IMR-90 (cell line): ENCODE data around the gene KAT14. TPM values are rescaled to one million over a fixed set of nuclear protein-coding genes. Genes with fewer than 3 reads are reported as not detected.

Experiments
- ATAC-seq: fragments of 200-7000 bp; cut with Tn5 transposase; 2 replicates; pipeline ENCODE4 v1.9.1; 2020; ENCODE audit warnings: low read depth, mild to moderate bottlenecking, moderate library complexity
- BruUV-seq: library from RNA; stranded (reverse); fragments of 400-500 nt; replicated peaks from 2 replicates; lab custom pipeline; 2021; lab: Mats Ljungman, UMichigan
- CTCF ChIA-PET: fragments of 300-600 bp; formaldehyde crosslinking; extraction: SDS; loops from one replicate; lab custom pipeline; 2021; ENCODE audit warnings: antibody characterized with exemption; lab: Yijun Ruan, JAX
- POLR2A ChIA-PET: fragments of 300-600 bp; sonication (Branson Sonifier 250); formaldehyde crosslinking; loops from one replicate; lab custom pipeline; 2022; ENCODE audit warnings: antibody characterized with exemption; ENCODE audit not compliant: unreplicated experiment; lab: Charles Lee
- DNase-seq: peaks from one replicate; pipeline ENCODE4 v3.0.0; 2013
- H2AFZ ChIP-seq: replicated peaks from 2 replicates; pipeline ENCODE3; 2013; ENCODE audit warnings: low read length, mild to moderate bottlenecking; ENCODE audit not compliant: poor library complexity
- H2AK5ac ChIP-seq: 2 replicates; pipeline ENCODE4 v1.6.1; 2013; ENCODE audit warnings: low read depth, low read length, inconsistent platforms
- H2AK9ac ChIP-seq: replicated peaks from 2 replicates; pipeline ENCODE3; 2013; ENCODE audit warnings: mild to moderate bottlenecking, low read depth, low read length, moderate library complexity; ENCODE audit not compliant: poor library complexity
- H2BK120ac ChIP-seq: 2 replicates; pipeline ENCODE4 v1.6.1; 2013; ENCODE audit warnings: low read depth, low read length, inconsistent platforms
- H2BK15ac ChIP-seq: 3 replicates; pipeline ENCODE4 v1.6.1; 2013; ENCODE audit warnings: low read depth, low read length, inconsistent platforms
- H2BK20ac ChIP-seq: 2 replicates; pipeline ENCODE4 v1.6.1; 2013; ENCODE audit warnings: low read depth, mild to moderate bottlenecking, inconsistent platforms, low read length, moderate library complexity
- H2BK5ac ChIP-seq: 2 replicates; pipeline ENCODE4 v1.6.1; 2013; ENCODE audit warnings: mild to moderate bottlenecking, low read depth, low read length, inconsistent platforms; ENCODE audit not compliant: poor library complexity, severe bottlenecking
- H3K14ac ChIP-seq: replicated peaks from 2 replicates; pipeline ENCODE4 v1.6.1; 2013; ENCODE audit warnings: low read depth, low read length, inconsistent platforms
- H3K18ac ChIP-seq: 2 replicates; pipeline ENCODE4 v1.6.1; 2013; ENCODE audit warnings: low read depth, low read length, control low read depth
- H3K23ac ChIP-seq: 2 replicates; pipeline ENCODE4 v1.6.1; 2013; ENCODE audit warnings: low read depth, low read length, inconsistent platforms
- H3K27ac ChIP-seq: 2 replicates; pipeline ENCODE4 v1.5.1; 2013; ENCODE audit warnings: mild to moderate bottlenecking, control low read depth, low read length; ENCODE audit not compliant: insufficient read depth
- H3K27me3 ChIP-seq: 2 replicates; pipeline ENCODE4 v1.6.1; 2013; ENCODE audit warnings: low read length; ENCODE audit not compliant: control insufficient read depth, insufficient read depth
- H3K36me3 ChIP-seq: 2 replicates; pipeline ENCODE4 v1.6.1; 2013; ENCODE audit warnings: low read length, mixed read lengths; ENCODE audit not compliant: control insufficient read depth, insufficient read depth
- H3K4ac ChIP-seq: 2 replicates; pipeline ENCODE4 v1.6.1; 2013; ENCODE audit warnings: low read depth, low read length, inconsistent platforms
- H3K4me1 ChIP-seq: 2 replicates; pipeline ENCODE4 v1.6.1; 2013; ENCODE audit warnings: low read length, mixed read lengths; ENCODE audit not compliant: control insufficient read depth, insufficient read depth
- H3K4me2 ChIP-seq: 2 replicates; pipeline ENCODE4 v1.6.1; 2013; ENCODE audit warnings: low read depth, mild to moderate bottlenecking, control low read depth, low read length, moderate library complexity
- H3K4me3 ChIP-seq: 2 replicates; pipeline ENCODE4 v1.5.1; 2013; ENCODE audit warnings: low read depth, mild to moderate bottlenecking, control low read depth, low read length, moderate library complexity; ENCODE audit not compliant: insufficient read depth
- H3K56ac ChIP-seq: 2 replicates; pipeline ENCODE4 v1.6.1; 2013; ENCODE audit warnings: low read length, inconsistent platforms; ENCODE audit not compliant: insufficient read depth; ENCODE audit errors: extremely low read depth
- H3K79me1 ChIP-seq, 2 experiments: 2 replicates each; pipeline ENCODE4 v1.6.1; 2013; ENCODE audit warnings: low read length in 2 of 2, inconsistent platforms in 1 of 2, low read depth in 1 of 2
- H3K9ac ChIP-seq: 2 replicates; pipeline ENCODE4 v1.6.1; 2013; ENCODE audit warnings: low read depth, low read length, control low read depth
- H3K9me1 ChIP-seq: 2 replicates; pipeline ENCODE4 v1.6.1; 2013; ENCODE audit warnings: low read length, inconsistent platforms; ENCODE audit not compliant: insufficient read depth
- H3K9me3 ChIP-seq: 2 replicates; pipeline ENCODE4 v1.6.1; 2013; ENCODE audit warnings: low read length; ENCODE audit not compliant: control insufficient read depth, insufficient read depth
- H4K20me1 ChIP-seq: 2 replicates; pipeline ENCODE4 v1.6.1; 2013; ENCODE audit warnings: low read length, inconsistent platforms; ENCODE audit not compliant: insufficient read depth
- H4K5ac ChIP-seq: 2 replicates; pipeline ENCODE4 v1.6.1; 2013; ENCODE audit warnings: mild to moderate bottlenecking, low read depth, low read length, control low read depth
- H4K8ac ChIP-seq, 2 experiments: 2 replicates each; pipeline ENCODE4 v1.6.1; 2013; ENCODE audit warnings: low read depth in 2 of 2, low read length in 2 of 2, control low read depth in 1 of 2, inconsistent platforms in 1 of 2
- H4K91ac ChIP-seq: 2 replicates; pipeline ENCODE4 v1.6.1; 2013; ENCODE audit warnings: low read depth, low read length, inconsistent platforms; ENCODE audit not compliant: insufficient read depth
- BHLHE40 ChIP-seq: fragments of 150-350 bp; IDR thresholded peaks from 2 replicates; pipeline ENCODE4 v1.6.1; 2016; ENCODE audit warnings: mild to moderate bottlenecking, low read depth, low read length
- CEBPB ChIP-seq: IDR thresholded peaks from 2 replicates; pipeline ENCODE4 v1.6.1; 2012; ENCODE audit warnings: low read depth, low read length, improper control_type of control experiment
- MXI1 ChIP-seq: IDR thresholded peaks from 2 replicates; pipeline ENCODE4 v1.6.1; 2012; ENCODE audit warnings: low read depth, mild to moderate bottlenecking, low read length, moderate library complexity, borderline replicate concordance
- POLR2A ChIP-seq: IDR thresholded peaks from 2 replicates; pipeline ENCODE4 v1.6.1; 2012; ENCODE audit warnings: mild to moderate bottlenecking, low read depth, low read length
- RAD21 ChIP-seq: IDR thresholded peaks from 2 replicates; pipeline ENCODE4 v1.6.1; 2012; ENCODE audit warnings: low read length, improper control_type of control experiment
- RCOR1 ChIP-seq: IDR thresholded peaks from 2 replicates; pipeline ENCODE4 v1.6.1; 2012; ENCODE audit warnings: mild to moderate bottlenecking, low read length, improper control_type of control experiment; ENCODE audit not compliant: insufficient replicate concordance
- WGBS, 2 experiments: methylation state at CpG; one replicate each; pipeline versions ENCODE4 v1.1.5 to v1.1.7; 2013; ENCODE audit warnings: missing lambda C conversion rate in 2 of 2; ENCODE audit not compliant: insufficient read length in 1 of 2; ENCODE audit errors: extremely low coverage in 2 of 2; 5-methylcytosine and 5-hydroxymethylcytosine counted together
- dilution Hi-C: fragments of 300-500 bp; cut with HindIII; formaldehyde crosslinking; loops from one replicate; pipeline ENCODE4 v1.14.3; 2018; ENCODE audit warnings: low sequenced_read_pairs; ENCODE audit not compliant: unreplicated experiment
- in situ Hi-C: fragments of 300-500 bp; cut with MboI; formaldehyde crosslinking; loops from 3 replicates; pipeline ENCODE4 v1.14.3; 2019; ENCODE audit warnings: low sequenced_read_pairs, inconsistent platforms, mixed read lengths
- intact Hi-C: fragments of 100-400 bp; cut with micrococcal nuclease; formaldehyde crosslinking; loops from 2 replicates; pipeline ENCODE4 v1.10.0; 2022
- polyA plus RNA-seq, 3 experiments: library from polyadenylated mRNA; depleted of rRNA; stranded (reverse); fragments of >200 nt; gene quantifications; 2 replicates each; pipeline ENCODE4 v1.2.3, GENCODE V29; 2012; ENCODE audit warnings: low replicate concordance in 1 of 3
- total RNA-seq: library from RNA; depleted of rRNA; stranded (reverse); fragments of >200 nt; gene quantifications from 2 replicates; pipeline ENCODE4 v1.2.3, GENCODE V29; 2012
- TF ChIP-seq, protein P1 (sequence below): fragments of 150-350 bp; IDR thresholded peaks from 2 replicates; pipeline ENCODE4 v1.6.1; 2017; ENCODE audit warnings: mild to moderate bottlenecking, antibody characterized with exemption, low read length, low read depth
- TF ChIP-seq, protein P2 (sequence below): fragments of 150-350 bp; IDR thresholded peaks from 2 replicates; pipeline ENCODE4 v1.6.1; 2016; ENCODE audit warnings: low read depth, mild to moderate bottlenecking, low read length, moderate library complexity, borderline replicate concordance

KAT14 gene
- total and polyA plus RNA-seq, 2 of the 4 experiments (the other 2 are of a cell fraction) = 6.7 to 12.4 TPM

DNA sequence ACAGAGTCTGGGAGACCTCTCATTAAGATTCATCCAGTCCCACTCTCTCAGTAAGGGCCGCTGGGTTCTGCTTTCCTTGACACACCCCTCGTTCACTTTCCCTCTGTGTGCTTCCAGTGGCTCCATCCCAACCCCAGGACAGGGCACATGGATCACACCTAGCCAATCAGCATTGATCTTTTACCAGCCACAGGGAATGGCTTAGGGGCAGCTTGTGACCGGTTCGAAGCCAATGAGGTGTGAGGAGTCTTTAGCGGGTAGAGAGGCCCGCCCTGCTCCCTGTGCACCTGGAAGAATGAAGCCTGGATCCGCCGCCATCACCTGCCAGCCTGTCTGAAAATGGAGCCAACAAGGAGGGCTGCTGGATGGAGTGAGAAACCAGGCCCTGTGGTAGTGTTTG lies 44.8 kb upstream of the KAT14 start:
- Histone ChIP-seq H2AFZ (no peak overlapping the region), H3K4me2 (no peak overlapping the region), H4K5ac (no peak overlapping the region), H3K14ac (no peak overlapping the region), H2AK5ac (no peak overlapping the region), H3K9me3 (no peaks in the 10 kb centered on the region), H3K56ac (no peak overlapping the region), H4K8ac (no peak overlapping the region), H2AK9ac (no peak overlapping the region), H3K23ac (no peak overlapping the region), H2BK20ac (no peak overlapping the region), H3K36me3 (no peaks in the 10 kb centered on the region), H3K18ac (no peak overlapping the region), H3K9me1 (no peaks in the 10 kb centered on the region), H2BK120ac (no peak overlapping the region), H4K91ac (no peak overlapping the region), H3K4me1 (no peaks in the 10 kb centered on the region), H3K4me3 (no peak overlapping the region), H3K27ac (no peak overlapping the region), H2BK5ac (no peak overlapping the region), H3K4ac (no peak overlapping the region), H3K27me3 (peaks cover 4% of the 10 kb centered on the region), H3K9ac (no peak overlapping the region), H2BK15ac (no peak overlapping the region), H4K20me1 (no peaks in the 10 kb centered on the region), H3K79me1 (no peaks in the 10 kb centered on the region)
- DNase-seq (no peak), ATAC-seq (no peak)
- POLR2A ChIA-PET = no interaction called here
- CTCF ChIA-PET = no interaction called here
- TF ChIP-seq, protein P1, sequence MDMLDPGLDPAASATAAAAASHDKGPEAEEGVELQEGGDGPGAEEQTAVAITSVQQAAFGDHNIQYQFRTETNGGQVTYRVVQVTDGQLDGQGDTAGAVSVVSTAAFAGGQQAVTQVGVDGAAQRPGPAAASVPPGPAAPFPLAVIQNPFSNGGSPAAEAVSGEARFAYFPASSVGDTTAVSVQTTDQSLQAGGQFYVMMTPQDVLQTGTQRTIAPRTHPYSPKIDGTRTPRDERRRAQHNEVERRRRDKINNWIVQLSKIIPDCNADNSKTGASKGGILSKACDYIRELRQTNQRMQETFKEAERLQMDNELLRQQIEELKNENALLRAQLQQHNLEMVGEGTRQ = no peak
- TF ChIP-seq, protein P2, sequence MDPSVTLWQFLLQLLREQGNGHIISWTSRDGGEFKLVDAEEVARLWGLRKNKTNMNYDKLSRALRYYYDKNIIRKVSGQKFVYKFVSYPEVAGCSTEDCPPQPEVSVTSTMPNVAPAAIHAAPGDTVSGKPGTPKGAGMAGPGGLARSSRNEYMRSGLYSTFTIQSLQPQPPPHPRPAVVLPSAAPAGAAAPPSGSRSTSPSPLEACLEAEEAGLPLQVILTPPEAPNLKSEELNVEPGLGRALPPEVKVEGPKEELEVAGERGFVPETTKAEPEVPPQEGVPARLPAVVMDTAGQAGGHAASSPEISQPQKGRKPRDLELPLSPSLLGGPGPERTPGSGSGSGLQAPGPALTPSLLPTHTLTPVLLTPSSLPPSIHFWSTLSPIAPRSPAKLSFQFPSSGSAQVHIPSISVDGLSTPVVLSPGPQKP = no peak
- TF ChIP-seq MXI1 = no peak
- no peak for TF ChIP-seq CEBPB
- TF ChIP-seq RCOR1 = no peak
- no peak for TF ChIP-seq BHLHE40
- TF ChIP-seq RAD21 = no peak
- no peak for TF ChIP-seq POLR2A
- BruUV-seq = no TSS peak
- intact Hi-C loops (no loop called here), dilution Hi-C loops (no loop called here), in situ Hi-C loops (no loop called here)
- 83% methylated on average over 2 of the region's 8 CpGs; no CpG with 5 or more reads in 1 of the 2 experiments for WGBS, 2 experiments
